Measurements from ENCODE around the gene RALGPS1. TPM values are rescaled to one million over a fixed set of nuclear protein-coding genes. Genes with fewer than 3 reads are reported as not detected.

The RALGPS1 gene
- total RNA-seq, 4 donors from 2014 or later = 27.3 to 42.1 (median 39.1) TPM

DNA sequence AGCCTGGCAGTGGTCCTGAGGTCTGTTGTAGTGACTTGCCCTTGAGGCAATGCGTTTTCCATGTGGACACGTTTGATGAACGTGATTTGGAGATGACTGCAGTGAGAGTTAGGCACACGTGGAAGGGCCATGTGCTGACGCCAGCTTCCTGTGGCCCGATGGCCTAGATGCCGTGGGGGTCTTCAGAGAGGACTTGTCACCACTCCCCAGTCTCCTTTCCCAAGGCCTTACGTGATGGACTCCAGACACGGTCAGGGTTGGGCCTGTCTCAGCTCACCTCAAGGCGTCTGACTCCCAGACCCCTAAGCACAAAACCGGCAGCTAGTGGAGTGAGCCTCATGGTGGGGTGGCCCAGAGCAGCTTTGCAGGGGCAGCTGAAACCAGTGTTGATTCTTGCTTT, 115.0 kb downstream of the RALGPS1 start:
- 96% methylated on average over 11 of the region's 11 CpGs for WGBS, 2 donors
- intact Hi-C loops (cut with DNase I) = no loop called here
- no peak for DNase-seq
- H3K4me3 ChIP-seq (replicated peaks in 1 of 3) = no peak overlapping the region
- H3K36me3 ChIP-seq = no peaks in the 10 kb centered on the region
- H3K9me3 ChIP-seq = no peaks in the 10 kb centered on the region
- H3K4me1 ChIP-seq = peaks cover 22 to 27% of the 10 kb centered on the region in 2 donors
- TF ChIP-seq, protein P1, sequence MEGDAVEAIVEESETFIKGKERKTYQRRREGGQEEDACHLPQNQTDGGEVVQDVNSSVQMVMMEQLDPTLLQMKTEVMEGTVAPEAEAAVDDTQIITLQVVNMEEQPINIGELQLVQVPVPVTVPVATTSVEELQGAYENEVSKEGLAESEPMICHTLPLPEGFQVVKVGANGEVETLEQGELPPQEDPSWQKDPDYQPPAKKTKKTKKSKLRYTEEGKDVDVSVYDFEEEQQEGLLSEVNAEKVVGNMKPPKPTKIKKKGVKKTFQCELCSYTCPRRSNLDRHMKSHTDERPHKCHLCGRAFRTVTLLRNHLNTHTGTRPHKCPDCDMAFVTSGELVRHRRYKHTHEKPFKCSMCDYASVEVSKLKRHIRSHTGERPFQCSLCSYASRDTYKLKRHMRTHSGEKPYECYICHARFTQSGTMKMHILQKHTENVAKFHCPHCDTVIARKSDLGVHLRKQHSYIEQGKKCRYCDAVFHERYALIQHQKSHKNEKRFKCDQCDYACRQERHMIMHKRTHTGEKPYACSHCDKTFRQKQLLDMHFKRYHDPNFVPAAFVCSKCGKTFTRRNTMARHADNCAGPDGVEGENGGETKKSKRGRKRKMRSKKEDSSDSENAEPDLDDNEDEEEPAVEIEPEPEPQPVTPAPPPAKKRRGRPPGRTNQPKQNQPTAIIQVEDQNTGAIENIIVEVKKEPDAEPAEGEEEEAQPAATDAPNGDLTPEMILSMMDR (IDR thresholded peaks at IDR 0.05) = no peak
- TF ChIP-seq POLR2A (IDR thresholded peaks at IDR 0.05) = no peak
- no peaks in the 10 kb centered on the region for H3K27me3 ChIP-seq
- H3K27ac ChIP-seq = no peak overlapping the region

DNA sequence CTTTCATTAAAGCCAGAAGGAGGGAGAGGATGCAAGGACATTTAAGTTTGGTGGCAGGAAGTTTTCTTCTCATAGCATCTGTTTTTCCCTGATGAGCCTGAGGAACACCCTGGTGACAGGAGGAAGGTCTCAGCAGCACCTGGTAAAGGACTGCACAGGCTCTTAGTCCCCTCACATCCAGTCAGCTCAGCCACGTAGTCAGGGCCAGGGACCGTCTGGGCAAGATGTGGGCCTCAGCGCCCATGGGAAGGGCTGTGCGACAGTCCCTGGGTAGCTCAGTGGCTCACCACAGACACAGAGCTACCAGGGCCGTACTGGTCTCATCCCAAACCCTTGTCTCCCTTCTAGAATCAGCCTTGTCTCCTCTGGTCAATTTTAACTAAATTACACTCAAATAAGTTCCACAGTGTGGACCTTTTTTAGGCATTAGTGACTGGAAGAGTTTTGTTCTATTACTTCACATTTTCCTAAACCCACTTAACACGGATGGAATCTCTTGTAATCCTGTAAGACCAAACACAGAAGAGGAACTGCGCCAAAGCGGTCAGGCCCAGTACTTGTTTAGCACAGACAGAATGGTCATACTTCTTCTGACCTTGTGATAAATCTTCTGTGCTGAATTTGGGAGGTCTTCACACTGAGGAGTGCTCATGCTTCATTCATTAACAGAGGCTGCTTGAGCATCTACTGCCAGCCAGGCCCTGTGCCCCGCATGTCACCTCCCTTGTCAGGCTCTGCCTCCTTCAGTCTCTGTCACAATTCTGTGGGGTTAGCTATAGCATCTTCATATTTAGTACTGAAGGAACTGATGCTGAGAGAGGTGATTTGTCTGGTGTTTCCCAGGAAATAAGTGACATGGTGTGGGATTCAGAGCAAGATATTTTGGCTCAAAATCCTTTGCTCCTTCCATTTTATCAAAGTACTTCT, 116.5 kb downstream of the RALGPS1 start:
- Histone ChIP-seq H3K27ac (no peak overlapping the region), H3K4me1 (peaks cover 20 to 34% of the 10 kb centered on the region in 2 donors), H3K36me3 (no peaks in the 10 kb centered on the region), H3K9me3 (no peaks in the 10 kb centered on the region), H3K4me3 (replicated peaks in 1 of 3) (no peak overlapping the region), H3K27me3 (no peaks in the 10 kb centered on the region)
- 92 to 95% methylated on average over 8 to 9 of the region's 9 CpGs for WGBS, 2 donors
- TF ChIP-seq, protein P1 (IDR thresholded peaks at IDR 0.05) = no peak
- no peak for TF ChIP-seq POLR2A (IDR thresholded peaks at IDR 0.05)
- intact Hi-C loops (cut with DNase I) = no loop called here
- no peak for DNase-seq

DNA sequence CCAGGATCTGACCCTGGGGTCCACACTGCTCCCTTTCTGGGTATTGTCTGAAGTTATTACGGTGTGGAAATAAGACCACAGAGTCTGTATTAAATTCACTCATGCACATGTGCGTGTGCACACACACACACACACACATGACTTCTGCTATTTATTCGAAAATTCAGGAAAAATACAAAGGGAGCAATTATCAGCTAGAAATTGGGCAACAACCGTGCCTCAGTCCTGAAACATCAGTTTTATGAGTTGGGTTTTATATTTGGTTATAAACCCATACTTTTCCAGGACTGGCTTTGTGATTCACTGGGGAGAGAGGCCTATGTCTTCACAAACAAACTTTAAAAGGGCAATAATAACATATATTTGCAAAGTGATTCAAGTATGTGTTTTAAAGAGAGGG, 117.7 kb downstream of the RALGPS1 start:
- WGBS, 2 donors = 94 to 96% methylated on average over 4 of the region's 4 CpGs
- no peaks in the 10 kb centered on the region for H3K27me3 ChIP-seq
- intact Hi-C loops (cut with DNase I) = no loop called here
- H3K4me3 ChIP-seq (replicated peaks in 1 of 3) = no peak overlapping the region
- no peak for DNase-seq
- TF ChIP-seq POLR2A (IDR thresholded peaks at IDR 0.05) = no peak
- TF ChIP-seq, protein P1 (IDR thresholded peaks at IDR 0.05) = no peak
- H3K36me3 ChIP-seq = no peaks in the 10 kb centered on the region
- peaks cover 18 to 32% of the 10 kb centered on the region in 2 donors for H3K4me1 ChIP-seq
- no peaks in the 10 kb centered on the region for H3K9me3 ChIP-seq
- H3K27ac ChIP-seq = no peak overlapping the region

DNA sequence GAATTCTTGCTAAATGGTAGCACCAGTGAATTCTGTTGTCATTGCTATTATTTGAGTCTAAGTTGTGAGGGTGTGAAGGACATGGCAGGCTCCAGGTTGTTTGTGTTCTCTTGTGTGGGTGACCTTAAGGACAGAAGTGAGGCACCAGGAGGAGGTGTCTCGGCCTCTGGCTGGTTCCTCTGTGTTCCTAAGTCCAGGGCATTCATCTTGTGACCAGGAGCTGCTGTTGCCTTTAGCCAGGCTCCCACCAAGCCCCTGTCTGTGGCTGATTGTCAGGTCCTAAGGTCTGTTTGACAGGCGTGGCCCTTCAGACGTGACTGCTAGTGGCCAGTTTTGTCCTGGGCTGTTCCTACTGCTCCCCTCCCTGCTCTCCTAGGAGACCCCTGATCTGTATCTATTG, 118.5 kb downstream of the RALGPS1 start:
- WGBS, 2 donors = 91 to 95% methylated on average over 2 to 3 of the region's 3 CpGs
- Histone ChIP-seq H3K9me3 (no peaks in the 10 kb centered on the region), H3K4me3 (replicated peaks in 1 of 3) (no peak overlapping the region), H3K36me3 (no peaks in the 10 kb centered on the region), H3K4me1 (peaks cover 18 to 32% of the 10 kb centered on the region in 2 donors), H3K27me3 (no peaks in the 10 kb centered on the region), H3K27ac (no peak overlapping the region)
- TF ChIP-seq POLR2A (IDR thresholded peaks at IDR 0.05) = no peak
- TF ChIP-seq, protein P1 (IDR thresholded peaks at IDR 0.05) = no peak
- intact Hi-C loops (cut with DNase I) = no loop called here
- no peak for DNase-seq

DNA sequence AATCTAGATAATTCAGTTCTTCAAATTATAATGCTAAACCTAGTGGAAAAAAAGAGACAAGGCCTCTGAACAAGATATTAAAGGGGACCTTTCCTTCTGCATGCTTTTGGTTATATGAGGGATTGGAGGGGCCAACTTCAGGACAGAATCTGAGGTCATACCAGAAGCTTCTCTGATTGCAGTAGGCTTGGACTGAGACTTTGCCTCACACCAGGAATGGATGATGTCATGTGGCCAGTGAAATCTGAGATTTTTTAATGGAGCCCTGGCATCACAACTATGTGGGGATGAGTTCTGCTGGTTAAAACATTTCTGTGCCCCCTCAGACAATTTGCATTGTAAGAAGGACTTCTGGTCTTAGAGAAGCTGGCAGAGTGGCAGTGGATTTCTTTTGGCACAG, 119.2 kb downstream of the RALGPS1 start:
- H3K27ac ChIP-seq = no peak overlapping the region
- H3K36me3 ChIP-seq = no peaks in the 10 kb centered on the region
- DNase-seq = no peak
- no peaks in the 10 kb centered on the region for H3K9me3 ChIP-seq
- H3K4me3 ChIP-seq (replicated peaks in 1 of 3) = no peak overlapping the region
- no peak for TF ChIP-seq POLR2A (IDR thresholded peaks at IDR 0.05)
- TF ChIP-seq, protein P1 (IDR thresholded peaks at IDR 0.05) = no peak
- no peaks in the 10 kb centered on the region for H3K27me3 ChIP-seq
- peaks cover 18 to 32% of the 10 kb centered on the region in 2 donors for H3K4me1 ChIP-seq
- intact Hi-C loops (cut with DNase I) = no loop called here
